Chondrocyte (in vitro differentiated cells): ENCODE measurements around the gene BCL2L13. TPM values are rescaled to one million over a fixed set of nuclear protein-coding genes. Genes with fewer than 3 reads are reported as not detected.
"Not testable (repeated sequence)": the region's sequence is repeated elsewhere in the genome, so short reads cannot be mapped to it uniquely, and the experiment has no call there.

ENCODE experiments used
- DNase-seq: peaks from one replicate; pipeline ENCODE4 v3.0.0; 2021; ENCODE audit warnings: mixed read lengths, low spot score
- H3K27ac Mint-ChIP-seq: one replicate; pipeline ENCODE4 v1.8.0; 2021; ENCODE audit warnings: mild to moderate bottlenecking, moderate library complexity, mixed read lengths; ENCODE audit not compliant: unreplicated experiment
- H3K27me3 Mint-ChIP-seq: 2 replicates; pipeline ENCODE4 v1.8.0; 2021; ENCODE audit warnings: low read depth, mixed read lengths
- H3K36me3 Mint-ChIP-seq: 2 replicates; pipeline ENCODE4 v1.8.0; 2021; ENCODE audit warnings: low read depth, mixed read lengths
- H3K4me1 Mint-ChIP-seq: 2 replicates; pipeline ENCODE4 v1.8.0; 2021; ENCODE audit warnings: low read depth, mild to moderate bottlenecking, mixed read lengths
- H3K4me3 Mint-ChIP-seq: one replicate; pipeline ENCODE4 v1.8.0; 2021; ENCODE audit warnings: mild to moderate bottlenecking, moderate library complexity, mixed read lengths; ENCODE audit not compliant: unreplicated experiment
- H3K9me3 Mint-ChIP-seq: 2 replicates; pipeline ENCODE4 v1.8.0; 2021; ENCODE audit warnings: low read depth, mixed read lengths
- CTCF ChIP-seq: fragments of 200-600 bp; sonication (generic); IDR thresholded peaks from 2 replicates; pipeline ENCODE4 v1.5.0; 2021; ENCODE audit warnings: antibody characterized with exemption, mild to moderate bottlenecking, moderate library complexity
- total RNA-seq: library from RNA; stranded (reverse); gene quantifications from 3 replicates; pipeline ENCODE4 v1.2.1, GENCODE V29; 2021

BCL2L13 gene
- total RNA-seq, 1 donor from 2014 or later: 39.6 TPM

DNA sequence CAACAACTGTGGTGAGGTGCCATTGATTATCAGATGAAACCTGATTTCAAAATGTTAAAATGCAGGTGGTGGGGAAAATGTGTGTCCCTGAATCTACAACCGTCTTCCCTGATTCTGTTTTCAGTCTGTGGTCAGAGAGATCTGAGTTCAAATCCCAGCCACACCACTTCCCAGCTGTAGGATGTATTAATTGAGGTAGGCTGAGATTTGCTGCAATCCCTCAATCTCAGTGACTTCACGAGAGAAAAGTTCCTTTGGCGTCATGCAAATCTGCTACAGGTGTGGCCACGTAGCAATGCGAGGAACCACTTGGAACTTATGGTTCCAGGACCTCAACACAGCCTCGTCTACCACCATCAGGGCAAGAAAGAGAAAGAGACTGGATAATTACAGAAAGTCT, 56.2 kb downstream of the BCL2L13 start:
- Mint-ChIP-seq H3K9me3 (no peaks in the 10 kb centered on the region), H3K4me3 (no peak overlapping the region), H3K27ac (no peak overlapping the region), H3K4me1 (peaks cover 11% of the 10 kb centered on the region), H3K27me3 (no peaks in the 10 kb centered on the region), H3K36me3 (peaks cover 2% of the 10 kb centered on the region)
- TF ChIP-seq CTCF: no peak
- no peak for DNase-seq

GRCh38 chr22:17695986-17696385, 57.4 kb downstream of the BCL2L13 start:
- no peaks in the 10 kb centered on the region for H3K27me3 Mint-ChIP-seq
- no peak for TF ChIP-seq CTCF
- H3K27ac Mint-ChIP-seq: peak overlapping the region; percentile 14
- no peak overlapping the region for H3K4me3 Mint-ChIP-seq
- H3K36me3 Mint-ChIP-seq: peaks cover 2% of the 10 kb centered on the region
- no peak for DNase-seq
- H3K4me1 Mint-ChIP-seq: peaks cover 16% of the 10 kb centered on the region
- no peaks in the 10 kb centered on the region for H3K9me3 Mint-ChIP-seq

DNA sequence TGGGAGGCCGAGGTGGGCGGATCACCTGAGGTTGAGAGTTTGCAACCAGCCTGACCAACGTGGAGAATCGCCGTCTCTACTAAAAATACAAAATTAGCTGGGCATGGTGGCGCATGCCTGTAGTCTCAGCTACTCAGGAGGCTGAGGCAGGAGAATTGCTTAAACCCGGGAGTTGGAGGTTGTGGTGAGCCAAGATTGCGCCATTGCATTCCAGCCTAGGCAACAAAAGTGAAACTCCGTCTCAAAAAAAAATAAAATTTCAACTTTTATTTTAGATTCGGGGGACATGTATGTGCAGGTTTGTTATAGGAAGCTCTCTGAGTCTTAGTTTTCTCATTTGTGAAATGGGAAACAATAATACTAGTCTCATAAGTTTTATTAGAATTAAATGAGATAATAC, 58.6 kb downstream of the BCL2L13 start:
- H3K27ac Mint-ChIP-seq, H3K9me3 Mint-ChIP-seq, H3K4me3 Mint-ChIP-seq, H3K27me3 Mint-ChIP-seq, H3K36me3 Mint-ChIP-seq, DNase-seq: not testable (repeated sequence)
- peaks cover 16% of the 10 kb centered on the region for H3K4me1 Mint-ChIP-seq

GRCh38 chr22:17698276-17698675, 59.7 kb downstream of the BCL2L13 start:
- peaks cover 16% of the 10 kb centered on the region for H3K4me1 Mint-ChIP-seq
- not testable (repeated sequence) for H3K27me3 Mint-ChIP-seq, H3K27ac Mint-ChIP-seq, H3K4me3 Mint-ChIP-seq, H3K9me3 Mint-ChIP-seq, DNase-seq, H3K36me3 Mint-ChIP-seq

DNA sequence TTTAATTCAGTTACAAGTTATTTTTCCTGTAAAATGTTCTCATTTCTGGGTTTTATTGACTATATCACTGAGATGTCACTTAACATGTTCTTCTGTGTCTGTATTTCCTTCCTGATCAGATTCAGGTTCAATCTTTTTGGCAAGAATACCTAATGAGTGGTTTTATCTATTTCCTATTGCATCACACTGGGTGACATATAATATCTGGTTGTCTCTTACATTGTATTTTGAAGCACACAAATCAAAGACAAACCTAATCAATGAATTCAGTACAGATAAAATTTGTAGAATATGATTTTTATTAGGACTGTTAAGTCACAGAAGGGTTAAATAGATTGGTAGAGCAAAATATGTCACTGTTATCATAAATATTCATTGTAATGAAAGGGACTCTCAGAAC, 60.4 kb downstream of the BCL2L13 start:
- no peak overlapping the region for H3K27ac Mint-ChIP-seq
- DNase-seq: no peak
- H3K9me3 Mint-ChIP-seq: no peaks in the 10 kb centered on the region
- no peaks in the 10 kb centered on the region for H3K27me3 Mint-ChIP-seq
- H3K4me3 Mint-ChIP-seq: no peak overlapping the region
- H3K36me3 Mint-ChIP-seq: peaks cover 2% of the 10 kb centered on the region
- no peak for TF ChIP-seq CTCF
- H3K4me1 Mint-ChIP-seq: peaks cover 16% of the 10 kb centered on the region

GRCh38 chr22:17699696-17700340, 61.3 kb downstream of the BCL2L13 start:
- H3K27me3 Mint-ChIP-seq: no peaks in the 10 kb centered on the region

More at GRCh38 chr22:17699696-17700340, 61.3 kb downstream of the BCL2L13 start:
- Mint-ChIP-seq H3K4me3 (no peak overlapping the region), H3K36me3 (peaks cover 2% of the 10 kb centered on the region), H3K4me1 (peaks cover 22% of the 10 kb centered on the region), H3K27ac (no peak overlapping the region), H3K9me3 (no peaks in the 10 kb centered on the region)
- no peak for DNase-seq
- no peak for TF ChIP-seq CTCF
